WTC11 (cell line): ENCODE results near the gene TSEN15.

Experiments
- CBFB ChIP-seq: sonication (generic); formaldehyde crosslinking; IDR thresholded peaks from 2 replicates; pipeline ENCODE4 v1.8.1; 2022; ENCODE audit warnings: mild to moderate bottlenecking, low read depth, missing genetic modification reagents
- CREM ChIP-seq: sonication (generic); formaldehyde crosslinking; IDR thresholded peaks from 2 replicates; pipeline ENCODE4 v1.8.1; 2022; ENCODE audit warnings: mild to moderate bottlenecking, missing genetic modification reagents, moderate library complexity
- FOXP1 ChIP-seq: sonication (generic); formaldehyde crosslinking; IDR thresholded peaks from 2 replicates; pipeline ENCODE4 v1.8.0; 2022; ENCODE audit warnings: missing genetic modification reagents, mild to moderate bottlenecking, moderate library complexity, borderline replicate concordance
- JUN ChIP-seq: sonication (generic); formaldehyde crosslinking; IDR thresholded peaks from 2 replicates; pipeline ENCODE4 v1.8.0; 2023; ENCODE audit warnings: mild to moderate bottlenecking, missing genetic modification reagents
- ZNF317 ChIP-seq: sonication (generic); formaldehyde crosslinking; IDR thresholded peaks from 2 replicates; pipeline ENCODE4 v1.8.1; 2023; ENCODE audit warnings: low read depth, mild to moderate bottlenecking, moderate library complexity, missing genetic modification reagents, borderline replicate concordance
- TF ChIP-seq, protein P1 (sequence below): fragments of 200-600 bp; IDR thresholded peaks from 2 replicates; pipeline ENCODE4 v1.8.0; 2022; ENCODE audit warnings: antibody characterized with exemption
- TF ChIP-seq, protein P2 (sequence below): fragments of 250-450 bp; sonication (Bioruptor Pico); IDR thresholded peaks from 2 replicates; pipeline ENCODE4 v1.8.0; 2021; ENCODE audit warnings: mild to moderate bottlenecking
- TF ChIP-seq, protein P3 (sequence below): sonication (generic); formaldehyde crosslinking; IDR thresholded peaks from 2 replicates; pipeline ENCODE4 v1.8.1; 2023; ENCODE audit warnings: mild to moderate bottlenecking, missing genetic modification reagents, moderate library complexity

DNA sequence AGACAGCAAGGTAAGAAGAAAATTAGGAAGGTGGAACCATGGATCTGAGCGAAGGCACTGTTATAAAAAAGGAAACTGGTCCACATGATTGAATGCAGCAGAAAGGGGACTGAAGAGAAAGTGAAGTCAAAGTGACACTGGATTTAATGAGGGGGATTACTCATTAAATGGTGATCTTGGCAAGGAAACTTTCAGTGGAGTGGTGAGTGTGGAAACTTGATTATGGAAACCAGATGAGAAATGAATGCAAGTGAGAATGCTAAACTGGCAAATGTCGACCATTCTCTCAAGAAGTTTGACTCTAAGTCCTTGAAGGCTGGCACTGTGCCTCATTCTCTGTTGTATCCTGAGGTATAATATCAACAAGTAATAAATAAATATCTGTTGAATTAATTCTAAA is 37.3 kb upstream of the TSEN15 start:
- TF ChIP-seq, protein P1, sequence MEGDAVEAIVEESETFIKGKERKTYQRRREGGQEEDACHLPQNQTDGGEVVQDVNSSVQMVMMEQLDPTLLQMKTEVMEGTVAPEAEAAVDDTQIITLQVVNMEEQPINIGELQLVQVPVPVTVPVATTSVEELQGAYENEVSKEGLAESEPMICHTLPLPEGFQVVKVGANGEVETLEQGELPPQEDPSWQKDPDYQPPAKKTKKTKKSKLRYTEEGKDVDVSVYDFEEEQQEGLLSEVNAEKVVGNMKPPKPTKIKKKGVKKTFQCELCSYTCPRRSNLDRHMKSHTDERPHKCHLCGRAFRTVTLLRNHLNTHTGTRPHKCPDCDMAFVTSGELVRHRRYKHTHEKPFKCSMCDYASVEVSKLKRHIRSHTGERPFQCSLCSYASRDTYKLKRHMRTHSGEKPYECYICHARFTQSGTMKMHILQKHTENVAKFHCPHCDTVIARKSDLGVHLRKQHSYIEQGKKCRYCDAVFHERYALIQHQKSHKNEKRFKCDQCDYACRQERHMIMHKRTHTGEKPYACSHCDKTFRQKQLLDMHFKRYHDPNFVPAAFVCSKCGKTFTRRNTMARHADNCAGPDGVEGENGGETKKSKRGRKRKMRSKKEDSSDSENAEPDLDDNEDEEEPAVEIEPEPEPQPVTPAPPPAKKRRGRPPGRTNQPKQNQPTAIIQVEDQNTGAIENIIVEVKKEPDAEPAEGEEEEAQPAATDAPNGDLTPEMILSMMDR: no peak
- no peak for TF ChIP-seq FOXP1 (CRISPR knock-in tag)
- no peak for TF ChIP-seq CREM (CRISPR knock-in tag)
- no peak for TF ChIP-seq JUN
- TF ChIP-seq, protein P2, sequence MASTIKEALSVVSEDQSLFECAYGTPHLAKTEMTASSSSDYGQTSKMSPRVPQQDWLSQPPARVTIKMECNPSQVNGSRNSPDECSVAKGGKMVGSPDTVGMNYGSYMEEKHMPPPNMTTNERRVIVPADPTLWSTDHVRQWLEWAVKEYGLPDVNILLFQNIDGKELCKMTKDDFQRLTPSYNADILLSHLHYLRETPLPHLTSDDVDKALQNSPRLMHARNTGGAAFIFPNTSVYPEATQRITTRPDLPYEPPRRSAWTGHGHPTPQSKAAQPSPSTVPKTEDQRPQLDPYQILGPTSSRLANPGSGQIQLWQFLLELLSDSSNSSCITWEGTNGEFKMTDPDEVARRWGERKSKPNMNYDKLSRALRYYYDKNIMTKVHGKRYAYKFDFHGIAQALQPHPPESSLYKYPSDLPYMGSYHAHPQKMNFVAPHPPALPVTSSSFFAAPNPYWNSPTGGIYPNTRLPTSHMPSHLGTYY (CRISPR knock-in tag): no peak
- TF ChIP-seq, protein P3, sequence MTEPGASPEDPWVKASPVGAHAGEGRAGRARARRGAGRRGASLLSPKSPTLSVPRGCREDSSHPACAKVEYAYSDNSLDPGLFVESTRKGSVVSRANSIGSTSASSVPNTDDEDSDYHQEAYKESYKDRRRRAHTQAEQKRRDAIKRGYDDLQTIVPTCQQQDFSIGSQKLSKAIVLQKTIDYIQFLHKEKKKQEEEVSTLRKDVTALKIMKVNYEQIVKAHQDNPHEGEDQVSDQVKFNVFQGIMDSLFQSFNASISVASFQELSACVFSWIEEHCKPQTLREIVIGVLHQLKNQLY (CRISPR knock-in tag): no peak
- TF ChIP-seq ZNF317 (CRISPR knock-in tag): no peak
- no peak for TF ChIP-seq CBFB (CRISPR knock-in tag)
